ENCODE measurements around the gene PROCA1. TPM values are rescaled to one million over a fixed set of nuclear protein-coding genes. Genes with fewer than 3 reads are reported as not detected.
"Not testable (repeated sequence)": the region's sequence is repeated elsewhere in the genome, so short reads cannot be mapped to it uniquely, and the experiment has no call there.

The PROCA1 gene
- total RNA-seq, 2 experiments from 2014 or later, result 6.2 to 7.4 TPM

DNA sequence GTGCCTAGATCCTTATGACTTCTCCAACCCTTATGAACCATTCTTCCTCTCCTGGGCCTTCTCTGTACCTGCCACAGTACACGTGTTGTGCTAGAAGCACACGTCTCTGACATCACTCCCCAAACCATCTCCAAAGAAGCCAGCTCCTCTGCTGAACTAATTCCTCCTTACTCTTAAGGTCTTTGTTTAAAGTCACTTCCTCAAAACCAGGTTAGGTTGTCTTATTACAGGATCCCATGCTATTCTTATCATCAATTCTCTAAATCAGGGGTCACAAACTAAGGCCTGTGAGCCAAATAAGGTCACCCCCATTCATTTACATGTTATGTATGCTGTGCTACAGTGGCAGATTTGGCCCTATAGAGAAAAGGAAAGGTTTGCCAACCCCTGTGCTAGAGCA, 45.7 kb downstream of the PROCA1 start:
- H3K27ac Mint-ChIP-seq, result no peak overlapping the region
- H3K4me3 Mint-ChIP-seq, result no peak overlapping the region
- ChIA-PET POLR2A (no interaction called here), CTCF (no interaction called here)
- no peaks in the 10 kb centered on the region for H3K9me3 Mint-ChIP-seq
- no peaks in the 10 kb centered on the region for H3K27me3 Mint-ChIP-seq
- H3K4me1 Mint-ChIP-seq, result peaks cover 41% of the 10 kb centered on the region
- DNase-seq, result no peak
- H3K36me3 Mint-ChIP-seq (ENCODE audit: low read depth), result peaks cover 44% of the 10 kb centered on the region

DNA sequence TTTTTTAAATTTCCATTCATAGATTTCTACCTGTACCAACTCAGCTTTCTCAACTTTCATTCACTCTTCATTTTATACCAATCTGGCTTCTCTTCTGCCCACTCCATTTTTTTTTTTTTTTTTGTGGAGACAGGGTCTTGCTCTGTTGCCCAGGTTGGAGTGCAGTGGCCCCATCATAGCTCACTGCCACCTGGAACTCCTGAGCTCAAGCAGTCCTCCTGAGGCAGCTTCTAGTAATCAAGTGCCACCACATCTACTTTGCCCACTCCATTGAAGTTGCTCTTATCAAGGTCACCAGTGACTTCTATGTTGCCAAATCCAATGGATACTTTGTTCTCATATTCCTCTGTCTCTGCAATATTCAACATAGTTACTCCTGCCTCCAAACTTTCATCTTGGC, 48.0 kb downstream of the PROCA1 start:
- H3K4me3 Mint-ChIP-seq, result peak overlapping the region; percentile 98
- peaks cover 54% of the 10 kb centered on the region for H3K36me3 Mint-ChIP-seq (ENCODE audit: low read depth)
- peaks cover 54% of the 10 kb centered on the region for H3K4me1 Mint-ChIP-seq
- H3K27ac Mint-ChIP-seq, result peak overlapping the region; percentile 98
- H3K9me3 Mint-ChIP-seq, result no peaks in the 10 kb centered on the region
- ChIA-PET POLR2A (interaction anchor here (1.1 to 4.2 kb wide), 4 partner anchors 11 to 85 kb away, joined by 3 to 115 read pairs (median 9); partner anchors contain the start of gene BLTP2), CTCF (interaction anchor here (1.2 to 2.5 kb wide), 2 partner anchors 12 to 13 kb away, joined by 3 to 6 read pairs; no protein-coding TSS in a partner anchor)
- no peaks in the 10 kb centered on the region for H3K27me3 Mint-ChIP-seq
- DNase-seq, result no peak

DNA sequence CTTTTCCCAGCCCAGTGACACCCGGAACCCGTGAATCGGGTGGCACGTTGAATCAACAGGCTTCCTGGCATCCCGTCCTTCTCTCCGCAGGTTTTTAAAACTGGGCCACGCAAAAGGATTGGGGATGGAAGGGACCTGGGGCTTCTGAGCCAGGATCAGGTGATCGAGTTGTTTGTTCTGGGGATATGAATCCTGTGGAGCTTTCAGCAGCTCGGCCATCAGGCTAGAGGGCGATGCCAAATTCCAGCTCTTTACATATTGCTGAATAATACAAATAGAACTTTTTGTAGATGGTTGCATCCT, 49.2 kb downstream of the PROCA1 start:
- CTCF ChIA-PET, result interaction anchor here (0.8 to 3.6 kb wide), 9 partner anchors 9 to 327 kb away, joined by 3 to 80 read pairs (median 6); partner anchors contain the start of genes BLTP2, PROCA1, RPL23A and TNFAIP1
- POLR2A ChIA-PET, result interaction anchor here (0.7 to 4.2 kb wide), 17 partner anchors 9 to 327 kb away, joined by 3 to 115 read pairs (median 5); partner anchors contain the start of genes ALDOC, BLTP2, IFT20 and PIGS
- peaks cover 55% of the 10 kb centered on the region for H3K36me3 Mint-ChIP-seq (ENCODE audit: low read depth)
- H3K27ac Mint-ChIP-seq, result peak overlapping the region; percentile 98
- DNase-seq, result no peak
- peaks cover 53% of the 10 kb centered on the region for H3K4me1 Mint-ChIP-seq
- H3K27me3 Mint-ChIP-seq, result no peaks in the 10 kb centered on the region
- peak overlapping the region; percentile 98 for H3K4me3 Mint-ChIP-seq
- H3K9me3 Mint-ChIP-seq, result no peaks in the 10 kb centered on the region

DNA sequence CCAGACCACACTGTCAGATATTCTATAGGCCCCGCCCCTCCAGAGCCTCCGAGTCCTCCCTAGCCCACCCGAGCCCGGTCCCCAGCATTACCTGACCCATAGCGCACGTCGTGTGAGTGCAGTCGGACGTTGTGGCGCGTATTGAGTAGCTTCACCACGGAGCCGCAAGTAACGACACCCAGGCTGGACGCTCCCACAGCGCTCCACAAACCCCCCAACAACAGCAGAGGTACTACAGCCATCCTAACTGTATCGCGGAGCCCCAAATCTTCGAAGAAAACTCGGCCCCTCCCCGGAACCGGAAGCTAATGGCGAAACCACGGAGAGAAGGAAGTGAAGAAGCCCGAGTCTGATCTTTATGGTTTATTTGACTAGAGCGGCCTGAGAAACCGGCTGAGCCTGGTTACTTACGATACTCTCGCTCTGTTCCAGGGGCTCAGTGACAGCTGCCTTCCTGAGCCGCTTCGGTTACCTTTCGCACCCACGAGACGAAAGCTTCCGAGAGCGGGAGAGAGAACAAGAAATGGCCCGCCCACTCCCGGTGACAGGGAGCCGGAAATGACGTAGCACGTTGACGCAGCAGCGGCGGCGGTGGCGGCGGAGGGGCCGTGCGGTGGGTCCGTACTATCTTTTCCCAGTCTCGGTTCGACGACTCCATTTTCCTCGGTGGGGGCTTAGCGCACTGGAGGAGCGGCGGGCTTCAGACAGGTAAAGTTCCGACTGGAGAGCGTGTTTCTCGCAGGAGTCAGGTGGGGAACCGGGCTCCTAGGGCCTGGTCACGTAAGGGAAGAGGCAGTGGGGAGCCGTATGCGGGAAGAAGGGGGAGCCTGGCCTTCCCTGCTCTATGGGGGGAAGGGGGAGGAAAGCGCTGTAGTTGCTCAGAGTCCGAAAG, 49.8 kb downstream of the PROCA1 start, which contains the start of the genes SDF2 and SUPT6H:
SDF2 (minus strand) TSS at position 272 of the 892 bp plus-strand sequence; CDS start at position 242, 30 bp downstream.
SUPT6H (plus strand) TSS at position 571 of the 892 bp plus-strand sequence. CDS start 11,197 bp downstream, outside the sequence.
- ChIA-PET CTCF (interaction anchor here (0.6 to 3.6 kb wide), 17 partner anchors 9 to 326 kb away, joined by 3 to 80 read pairs (median 4); partner anchors contain the start of genes BLTP2, DHRS13, NEK8 and PHF12), POLR2A (interaction anchor here (0.7 to 4.2 kb wide), 22 partner anchors 9 to 326 kb away, joined by 3 to 115 read pairs (median 4); partner anchors contain the start of genes ALDOC, BLTP2, IFT20 and PIGS)
- Mint-ChIP-seq H3K4me3 (peak within 1 kb of the TSS; percentile 98), H3K4me1 (peaks cover 52% of the 10 kb centered on the region), H3K36me3 (ENCODE audit: low read depth) (peaks cover 55% of the 10 kb centered on the region), H3K27ac (peak within 1 kb of the TSS; percentile 98), H3K27me3 (no peaks in the 10 kb centered on the region), H3K9me3 (no peaks in the 10 kb centered on the region)
- DNase-seq, result peak; percentile 94

DNA sequence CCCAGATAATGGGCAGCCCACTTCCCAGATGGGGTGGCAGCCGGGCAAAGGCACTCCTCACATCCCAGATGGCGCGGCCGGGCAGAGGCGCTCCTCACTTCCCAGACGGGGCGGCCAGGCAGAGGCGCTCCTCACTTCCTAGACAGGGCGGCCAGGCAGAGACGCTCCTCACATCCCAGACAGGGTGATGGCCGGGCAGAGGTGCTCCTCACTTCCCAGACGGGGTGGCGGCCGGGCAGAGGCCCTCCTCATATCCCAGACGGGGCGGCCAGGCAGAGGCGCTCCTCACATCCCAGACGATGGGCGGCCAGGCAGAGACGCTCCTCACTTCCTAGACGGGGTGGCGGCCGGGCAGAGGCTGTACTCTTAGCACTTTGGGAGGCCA, 52.2 kb downstream of the PROCA1 start:
- H3K4me3 Mint-ChIP-seq, H3K27me3 Mint-ChIP-seq, DNase-seq, POLR2A ChIA-PET, H3K9me3 Mint-ChIP-seq, CTCF ChIA-PET, H3K27ac Mint-ChIP-seq: not testable (repeated sequence)
- peaks cover 56% of the 10 kb centered on the region for H3K36me3 Mint-ChIP-seq (ENCODE audit: low read depth)
- peaks cover 41% of the 10 kb centered on the region for H3K4me1 Mint-ChIP-seq

DNA sequence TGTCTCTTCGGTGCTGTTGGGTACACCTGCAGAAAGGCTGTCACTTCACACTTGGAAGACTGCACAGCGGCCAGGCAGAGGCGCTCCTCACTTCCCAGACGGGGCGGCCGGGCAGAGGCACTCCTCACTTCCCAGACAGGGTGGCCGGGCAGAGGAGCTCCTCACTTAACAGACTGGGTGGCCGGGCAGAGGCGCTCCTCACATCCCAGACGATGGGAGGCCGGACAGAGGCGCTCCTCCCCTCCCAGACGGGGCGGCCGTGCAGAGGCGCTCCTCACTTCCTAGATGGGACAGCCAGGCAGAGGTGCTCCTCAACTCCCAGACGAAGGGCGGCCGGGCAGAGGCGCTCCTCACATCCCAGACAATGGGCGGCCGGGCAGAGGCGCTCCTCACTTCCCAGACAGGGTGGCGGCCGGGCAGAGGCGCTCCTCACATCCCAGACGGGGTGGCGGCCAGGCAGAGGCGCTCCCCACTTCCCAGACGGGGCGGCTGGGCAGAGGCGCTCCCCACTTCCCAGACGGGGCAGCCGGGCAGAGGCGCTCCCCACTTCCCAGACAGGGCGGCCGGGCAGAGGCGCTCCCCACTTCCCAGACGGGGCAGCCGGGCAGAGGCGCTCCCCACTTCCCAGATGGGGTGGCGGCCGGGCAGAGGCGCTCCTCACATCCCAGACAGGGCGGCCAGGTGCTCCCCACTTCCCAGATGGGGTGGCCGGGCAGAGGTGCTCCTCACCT, 52.8 kb downstream of the PROCA1 start:
- DNase-seq, H3K9me3 Mint-ChIP-seq, CTCF ChIA-PET, H3K4me3 Mint-ChIP-seq, H3K27me3 Mint-ChIP-seq, H3K27ac Mint-ChIP-seq: not testable (repeated sequence)
- peaks cover 35% of the 10 kb centered on the region for H3K4me1 Mint-ChIP-seq
- peaks cover 54% of the 10 kb centered on the region for H3K36me3 Mint-ChIP-seq (ENCODE audit: low read depth)
- POLR2A ChIA-PET, result interaction anchor here (2.0 kb wide), 1 partner anchor 12 kb away, joined by 7 read pairs; no protein-coding TSS in a partner anchor

DNA sequence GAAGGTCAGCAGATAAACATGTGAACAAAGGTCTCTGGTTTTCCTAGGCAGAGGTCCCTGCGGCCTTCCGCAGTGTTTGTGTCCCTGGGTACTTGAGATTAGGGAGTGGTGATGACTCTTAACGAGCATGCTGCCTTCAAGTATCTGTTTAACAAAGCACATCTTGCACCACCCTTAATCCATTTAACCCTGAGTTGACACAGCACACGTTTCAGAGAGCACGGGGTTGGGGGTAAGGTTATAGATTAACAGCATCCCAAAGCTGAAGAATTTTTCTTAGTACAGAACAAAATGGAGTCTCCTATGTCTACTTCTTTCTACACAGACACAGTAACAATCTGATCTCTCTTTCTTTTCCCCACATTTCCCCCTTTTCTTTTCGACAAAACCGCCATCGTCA, 53.3 kb downstream of the PROCA1 start:
- POLR2A ChIA-PET, result interaction anchor here (2.0 kb wide), 1 partner anchor 12 kb away, joined by 7 read pairs; no protein-coding TSS in a partner anchor
- H3K27ac Mint-ChIP-seq, H3K9me3 Mint-ChIP-seq, DNase-seq, H3K27me3 Mint-ChIP-seq, CTCF ChIA-PET, H3K4me3 Mint-ChIP-seq: not testable (repeated sequence)
- Mint-ChIP-seq H3K36me3 (ENCODE audit: low read depth) (peaks cover 55% of the 10 kb centered on the region), H3K4me1 (peaks cover 29% of the 10 kb centered on the region)

DNA sequence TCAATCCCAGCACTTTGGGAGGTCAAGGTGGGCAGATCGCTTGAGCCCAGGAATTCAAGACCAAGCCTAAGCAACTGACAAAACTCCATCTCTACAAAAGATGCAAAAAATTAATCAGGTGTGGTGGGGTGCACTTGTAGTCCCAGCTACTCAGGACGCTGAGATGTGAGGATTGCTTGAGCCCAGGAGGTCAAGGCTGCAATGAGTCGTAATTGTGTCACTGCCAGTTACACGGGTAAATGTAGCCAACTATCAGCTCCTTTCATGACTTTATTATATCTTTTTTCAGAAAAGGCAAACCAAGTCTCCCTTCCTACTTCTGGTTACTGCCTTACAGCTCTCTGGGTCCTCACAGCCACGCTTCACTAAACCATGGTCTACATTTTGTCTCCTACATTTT, 53.9 kb downstream of the PROCA1 start:
- Mint-ChIP-seq H3K27ac (peak overlapping the region; percentile 31), H3K4me1 (peaks cover 26% of the 10 kb centered on the region), H3K36me3 (ENCODE audit: low read depth) (peaks cover 57% of the 10 kb centered on the region), H3K4me3 (no peak overlapping the region), H3K27me3 (no peaks in the 10 kb centered on the region), H3K9me3 (no peaks in the 10 kb centered on the region)
- ChIA-PET CTCF (interaction anchor here (1.3 kb wide), 1 partner anchor 14 kb away, joined by 4 read pairs; no protein-coding TSS in a partner anchor), POLR2A (interaction anchor here (2.0 kb wide), 1 partner anchor 11 kb away, joined by 7 read pairs; no protein-coding TSS in a partner anchor)
- no peak for DNase-seq

DNA sequence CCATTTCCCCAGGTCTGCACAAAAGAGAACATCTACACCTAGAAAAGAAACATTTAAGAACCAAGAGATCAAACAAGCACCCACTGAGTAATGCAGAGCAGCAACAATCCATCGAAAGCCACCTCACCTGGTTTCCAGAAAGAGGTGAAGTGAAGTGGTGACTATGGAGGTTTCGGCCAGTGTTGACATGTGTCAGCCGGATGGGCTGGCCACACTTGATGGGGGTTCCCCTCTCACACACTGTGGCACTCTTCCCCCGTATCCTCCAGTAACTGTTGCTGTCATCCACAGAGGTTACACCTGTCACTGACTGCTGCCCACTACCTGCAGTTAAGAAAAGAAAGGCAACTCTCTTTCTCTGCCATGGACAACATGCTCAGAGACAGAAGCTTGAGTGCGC, 56.5 kb downstream of the PROCA1 start:
- CTCF ChIA-PET, result no interaction called here
- POLR2A ChIA-PET, result no interaction called here
- Mint-ChIP-seq H3K9me3 (no peaks in the 10 kb centered on the region), H3K4me3 (no peak overlapping the region), H3K27ac (no peak overlapping the region), H3K27me3 (no peaks in the 10 kb centered on the region), H3K36me3 (ENCODE audit: low read depth) (peaks cover 51% of the 10 kb centered on the region), H3K4me1 (peaks cover 12% of the 10 kb centered on the region)
- no peak for DNase-seq

Other genes starting within 250 kb of the PROCA1 start
- gene SLC13A2, start 238.2 kb downstream of the PROCA1 start, total RNA-seq, result not detected
- not detected for gene FOXN1, start 205.5 kb downstream of the PROCA1 start, total RNA-seq
- gene UNC119, start 159.3 kb downstream of the PROCA1 start, total RNA-seq, result 10 to 100 TPM; 46.2 to 61.1 TPM
- gene PIGS, start 140.4 kb downstream of the PROCA1 start, total RNA-seq, result 10 to 100 TPM; 66.3 to 66.6 TPM
- gene ALDOC, start 135.0 kb downstream of the PROCA1 start, total RNA-seq, result 100 to 1,000 TPM; 140 to 147 TPM
- 100 to 1,000 TPM; 125 to 127 TPM for gene SPAG5, start 112.9 kb downstream of the PROCA1 start, total RNA-seq
- 10 to 100 TPM; 15.5 to 19.7 TPM for gene RSKR, start 97.7 kb downstream of the PROCA1 start, total RNA-seq
- gene BLTP2, start 66.7 kb downstream of the PROCA1 start, total RNA-seq, result 100 to 1,000 TPM; 120 to 128 TPM
- 10 to 100 TPM; 49.0 to 52.9 TPM for gene SDF2, start 50.0 kb downstream of the PROCA1 start, total RNA-seq
- 10 to 100 TPM; 60.7 to 65.8 TPM for gene SUPT6H, start 49.7 kb downstream of the PROCA1 start, total RNA-seq
- gene RAB34, start 6.0 kb upstream of the PROCA1 start, total RNA-seq, result 1 to 10 TPM; 6.5 to 7.4 TPM
- gene RPL23A, start 8.1 kb upstream of the PROCA1 start, total RNA-seq, result 1,000 to 10,000 TPM; 1,962 to 2,028 TPM
- gene TLCD1, start 14.3 kb upstream of the PROCA1 start, total RNA-seq, result 1 to 10 TPM; 1.4 to 2.3 TPM
- gene NEK8, start 16.9 kb upstream of the PROCA1 start, total RNA-seq, result 1 to 10 TPM; 2.5 to 3.5 TPM
- gene TRAF4, start 32.1 kb upstream of the PROCA1 start, total RNA-seq, result 10 to 100 TPM; 55.3 to 57.2 TPM
- 10 to 100 TPM; 15.5 to 17.1 TPM for gene FAM222B, start 130.9 kb upstream of the PROCA1 start, total RNA-seq
- 10 to 100 TPM; 34.6 to 35.2 TPM for gene ERAL1, start 143.1 kb upstream of the PROCA1 start, total RNA-seq
- gene FLOT2, start 185.8 kb upstream of the PROCA1 start, total RNA-seq, result 100 to 1,000 TPM; 193 to 200 TPM
- 10 to 100 TPM; 25.2 to 25.7 TPM for gene DHRS13, start 191.2 kb upstream of the PROCA1 start, total RNA-seq
- gene PHF12, start 239.6 kb upstream of the PROCA1 start, total RNA-seq, result 10 to 100 TPM; 75.6 to 78.8 TPM